Transverse colon (tissue), 4 donors: ENCODE data around the gene DOHH. TPM values are rescaled to one million over a fixed set of nuclear protein-coding genes. Genes with fewer than 3 reads are reported as not detected.
A peak's percentile ranks its signal among the peaks of the same experiment; 100 is the strongest.

Source experiments
- DNase-seq: peaks from one replicate; pipeline ENCODE4 v3.0.0-alpha.2; 2019
- H3K27ac ChIP-seq, 4 donors: fragments of 200-600 bp; sonication (generic); 2 replicates each; pipeline ENCODE4 v1.5.1; 2016 to 2018; ENCODE audit warnings: inconsistent platforms in 4 of 4
- H3K27me3 ChIP-seq: fragments of 200-600 bp; sonication (generic); 2 replicates; pipeline ENCODE4 v1.5.1; 2017; ENCODE audit warnings: inconsistent platforms
- H3K36me3 ChIP-seq, 4 donors: fragments of 200-600 bp; sonication (generic); 2 replicates each; pipeline ENCODE4 v1.5.1; 2017 to 2019; ENCODE audit warnings: inconsistent platforms in 4 of 4
- H3K4me1 ChIP-seq, 4 donors: fragments of 200-600 bp; sonication (generic); 2 replicates each; pipeline ENCODE4 v1.5.1; 2017 to 2020; ENCODE audit warnings: inconsistent platforms in 4 of 4
- H3K4me3 ChIP-seq, 4 donors: fragments of 200-600 bp; sonication (generic); 1 replicate in 1 of 4; 2 replicates in 3 of 4; pipeline versions ENCODE4 v1.5.1 to v1.6.1; 2017 to 2019; ENCODE audit warnings: inconsistent platforms in 4 of 4
- H3K9me3 ChIP-seq, 2 donors: fragments of 200-600 bp; sonication (generic); 2 replicates each; pipeline ENCODE4 v1.5.1; 2017 to 2019; ENCODE audit warnings: inconsistent platforms in 2 of 2
- CTCF ChIP-seq, 5 experiments: fragments of 200-600 bp in 3 of 5; fragments of 450-650 bp in 2 of 5; sonication (generic) in 3 of 5; IDR thresholded peaks; 1 replicate in 2 of 5; 2 replicates in 3 of 5; pipeline ENCODE4 v1.5.1; 2016 to 2017; ENCODE audit warnings: antibody characterized with exemption in 5 of 5, inconsistent platforms in 3 of 5, mild to moderate bottlenecking in 2 of 5, moderate library complexity in 1 of 5
- EP300 ChIP-seq: sonication (generic); formaldehyde crosslinking; IDR thresholded peaks from one replicate; pipeline ENCODE4 v1.6.1; 2017; ENCODE audit warnings: antibody characterized with exemption, low read depth
- POLR2A ChIP-seq: fragments of 450-650 bp; IDR thresholded peaks from one replicate; pipeline ENCODE4 v1.6.1; 2016; ENCODE audit warnings: antibody characterized with exemption, mild to moderate bottlenecking, moderate library complexity
- POLR2AphosphoS5 ChIP-seq, 3 donors: sonication (generic); formaldehyde crosslinking; IDR thresholded peaks; one replicate each; pipeline ENCODE4 v1.6.1; 2016; ENCODE audit warnings: antibody characterized with exemption in 3 of 3
- WGBS, 2 donors: methylation state at CpG; one replicate each; pipeline ENCODE4 v1.1.5; 2018; ENCODE audit warnings: low coverage in 1 of 2; 5-methylcytosine and 5-hydroxymethylcytosine counted together
- in situ Hi-C, 4 donors: fragments of 200-750 bp; cut with MboI; loops; one replicate each; pipeline versions ENCODE4 v1.15.0 to v1.15.1; 2017; ENCODE audit warnings: low sequenced_read_pairs in 3 of 4, low pct_ligation_motif_present in 1 of 4, low pct_unique_long_range_greater_than_20kb in 1 of 4
- intact Hi-C: fragments of 100-400 bp; cut with DNase I; formaldehyde crosslinking; loops from one replicate; pipeline ENCODE4 v1.15.1; 2023; ENCODE audit warnings: low total_unique reads
- total RNA-seq, 4 donors: library from RNA; depleted of rRNA; stranded (reverse); fragments of >200 nt; gene quantifications; one replicate each; pipeline ENCODE4 v1.1.0, GENCODE V29; 2016

The DOHH gene
- total RNA-seq, 4 donors from 2014 or later: 7.2 to 13.5 (median 10.8) TPM

GRCh38 chr19:3475449-3475848, 25.0 kb downstream of the DOHH start:
- no peak overlapping the region for H3K27ac ChIP-seq
- no peaks in the 10 kb centered on the region for H3K27me3 ChIP-seq
- no peak for TF ChIP-seq POLR2A
- TF ChIP-seq POLR2AphosphoS5 (IDR thresholded peaks at IDR 0.05): no peak
- no peak for TF ChIP-seq EP300
- TF ChIP-seq CTCF (IDR thresholded peaks at IDR 0.05): no peak
- H3K4me3 ChIP-seq: no peak overlapping the region
- intact Hi-C loops: no loop called here
- DNase-seq: no peak
- peaks cover 7 to 26% (median 14%) of the 10 kb centered on the region in 4 donors for H3K4me1 ChIP-seq
- in situ Hi-C loops: loop anchor here in 2 of 4 donors (10.0 kb wide), 1 partner anchor 151 kb away; no protein-coding TSS in a partner anchor
- WGBS, 2 donors: 88 to 91% methylated on average over 4 of the region's 4 CpGs
- no peaks in the 10 kb centered on the region for H3K9me3 ChIP-seq
- H3K36me3 ChIP-seq: no peaks in the 10 kb centered on the region

DNA sequence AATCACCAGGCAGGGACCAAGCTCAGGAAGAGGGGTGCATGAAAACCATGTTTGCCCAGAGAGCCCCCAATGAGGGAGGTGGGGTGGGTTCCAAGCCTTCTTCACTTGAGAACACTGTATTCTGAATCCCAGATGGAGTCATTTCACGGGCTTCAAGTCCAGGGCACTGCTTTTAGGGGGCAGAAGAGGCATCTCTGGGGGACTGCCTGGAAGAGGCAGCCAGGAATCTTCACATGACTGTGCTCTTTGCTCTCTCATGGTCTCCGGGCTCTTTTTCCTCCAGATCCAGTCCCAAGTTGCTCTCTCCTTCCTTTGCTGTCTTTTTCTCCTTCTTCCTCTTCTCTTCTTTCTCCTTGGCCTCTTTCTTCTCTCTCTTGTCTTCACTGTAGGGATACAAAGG, 25.9 kb downstream of the DOHH start:
- TF ChIP-seq CTCF (IDR thresholded peaks at IDR 0.05): no peak
- TF ChIP-seq POLR2AphosphoS5 (IDR thresholded peaks at IDR 0.05): no peak
- no peak for TF ChIP-seq POLR2A
- TF ChIP-seq EP300: no peak
- no peak for DNase-seq
- intact Hi-C loops (loop anchor here (5.0 kb wide), 1 partner anchor 167 kb away; no protein-coding TSS in a partner anchor), in situ Hi-C loops (loop anchor here in 3 of 4 donors (5.0 to 10.0 kb wide), 2 partner anchors 150 to 152 kb away; no protein-coding TSS in a partner anchor)
- 63% methylated on average over 2 of the region's 2 CpGs for WGBS, 2 donors
- Histone ChIP-seq H3K36me3 (no peaks in the 10 kb centered on the region), H3K4me3 (no peak overlapping the region), H3K4me1 (peaks cover 7 to 20% (median 10%) of the 10 kb centered on the region in 4 donors), H3K27me3 (no peaks in the 10 kb centered on the region), H3K27ac (peak overlapping the region in 3 of 4 donors; percentile 5 to 42 (median 14)), H3K9me3 (no peaks in the 10 kb centered on the region)

DNA sequence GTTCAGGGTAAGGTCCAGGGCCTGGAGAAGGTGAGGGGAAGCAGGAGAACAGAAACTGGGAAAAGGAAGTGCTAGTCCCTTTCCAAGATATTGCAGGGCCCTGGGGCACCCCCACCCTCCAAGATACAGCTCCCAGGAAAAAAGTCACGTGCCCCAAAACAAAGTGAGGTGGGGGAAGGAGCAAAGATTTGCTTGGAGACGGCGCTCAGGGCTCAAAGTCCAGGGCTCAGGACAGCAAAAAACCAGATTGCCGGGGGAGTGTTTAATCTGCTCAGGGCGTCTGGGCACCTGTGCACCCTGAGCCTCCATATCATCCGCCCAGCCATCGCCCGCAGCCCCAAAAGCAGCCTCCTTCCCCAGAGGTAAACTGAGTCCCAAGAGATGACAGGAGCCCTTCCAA, 26.5 kb downstream of the DOHH start:
- no peaks in the 10 kb centered on the region for H3K36me3 ChIP-seq
- peak; percentile 54 for DNase-seq
- no peaks in the 10 kb centered on the region for H3K9me3 ChIP-seq
- peaks cover 7 to 20% (median 10%) of the 10 kb centered on the region in 4 donors for H3K4me1 ChIP-seq
- TF ChIP-seq EP300 (no peak), POLR2A (no peak), CTCF (IDR thresholded peaks at IDR 0.05) (no peak), POLR2AphosphoS5 (IDR thresholded peaks at IDR 0.05) (no peak)
- 32% methylated on average over 7 of the region's 8 CpGs; no CpG with 5 or more reads in 1 of the 2 donors for WGBS, 2 donors
- in situ Hi-C loops: loop anchor here in 3 of 4 donors (5.0 to 10.0 kb wide), 2 partner anchors 149 to 152 kb away; no protein-coding TSS in a partner anchor
- no peaks in the 10 kb centered on the region for H3K27me3 ChIP-seq
- no peak overlapping the region for H3K4me3 ChIP-seq
- intact Hi-C loops: loop anchor here (5.0 kb wide), 1 partner anchor 167 kb away; no protein-coding TSS in a partner anchor
- peak overlapping the region; percentile 17 to 64 (median 38) for H3K27ac ChIP-seq

- H3K27ac ChIP-seq: no peak overlapping the region
Observed at GRCh38 chr19:3471954-3472655, 28.4 kb downstream of the DOHH start.

More at GRCh38 chr19:3471954-3472655, 28.4 kb downstream of the DOHH start:
- Histone ChIP-seq H3K4me3 (no peak overlapping the region), H3K36me3 (no peaks in the 10 kb centered on the region), H3K4me1 (peaks cover 7 to 23% (median 10%) of the 10 kb centered on the region in 4 donors), H3K9me3 (no peaks in the 10 kb centered on the region), H3K27me3 (no peaks in the 10 kb centered on the region)
- peak; percentile 32 for DNase-seq
- in situ Hi-C loops: loop anchor here in 3 of 4 donors (5.0 to 10.0 kb wide), 2 partner anchors 147 to 150 kb away; no protein-coding TSS in a partner anchor
- intact Hi-C loops: loop anchor here (2.0 to 5.0 kb wide), 2 partner anchors 145 to 165 kb away; no protein-coding TSS in a partner anchor
- no peak for TF ChIP-seq POLR2A
- peak; percentile 78 to 86 (median 82) for TF ChIP-seq CTCF (IDR thresholded peaks at IDR 0.05)
- no peak for TF ChIP-seq EP300
- TF ChIP-seq POLR2AphosphoS5 (IDR thresholded peaks at IDR 0.05): peak in 1 of 3 donors; percentile 21
- 29 to 32% methylated on average over 5 to 24 of the region's 24 CpGs for WGBS, 2 donors
